Vagina (tissue), 2 donors: ENCODE data around the gene FASTK.

ENCODE experiments used
- POLR2A ChIP-seq, 2 donors: fragments of 450-650 bp; IDR thresholded peaks; one replicate each; pipeline ENCODE4 v1.6.1; 2017; ENCODE audit warnings: antibody characterized with exemption in 2 of 2, mild to moderate bottlenecking in 2 of 2, moderate library complexity in 2 of 2
- POLR2AphosphoS5 ChIP-seq, 2 donors: sonication (generic); formaldehyde crosslinking; IDR thresholded peaks; one replicate each; pipeline ENCODE4 v1.9.0; 2017; ENCODE audit warnings: antibody characterized with exemption in 2 of 2, mild to moderate bottlenecking in 2 of 2, low read depth in 1 of 2; ENCODE audit not compliant: insufficient read depth in 1 of 2
- TF ChIP-seq, protein P1 (sequence below), 3 experiments: fragments of 450-650 bp in 2 of 3; fragments of 200-600 bp in 1 of 3; sonication (generic) in 1 of 3; IDR thresholded peaks; one replicate each; pipeline ENCODE4 v1.5.1; 2017 to 2019; ENCODE audit warnings: antibody characterized with exemption in 3 of 3, mild to moderate bottlenecking in 2 of 3, moderate library complexity in 2 of 3

DNA sequence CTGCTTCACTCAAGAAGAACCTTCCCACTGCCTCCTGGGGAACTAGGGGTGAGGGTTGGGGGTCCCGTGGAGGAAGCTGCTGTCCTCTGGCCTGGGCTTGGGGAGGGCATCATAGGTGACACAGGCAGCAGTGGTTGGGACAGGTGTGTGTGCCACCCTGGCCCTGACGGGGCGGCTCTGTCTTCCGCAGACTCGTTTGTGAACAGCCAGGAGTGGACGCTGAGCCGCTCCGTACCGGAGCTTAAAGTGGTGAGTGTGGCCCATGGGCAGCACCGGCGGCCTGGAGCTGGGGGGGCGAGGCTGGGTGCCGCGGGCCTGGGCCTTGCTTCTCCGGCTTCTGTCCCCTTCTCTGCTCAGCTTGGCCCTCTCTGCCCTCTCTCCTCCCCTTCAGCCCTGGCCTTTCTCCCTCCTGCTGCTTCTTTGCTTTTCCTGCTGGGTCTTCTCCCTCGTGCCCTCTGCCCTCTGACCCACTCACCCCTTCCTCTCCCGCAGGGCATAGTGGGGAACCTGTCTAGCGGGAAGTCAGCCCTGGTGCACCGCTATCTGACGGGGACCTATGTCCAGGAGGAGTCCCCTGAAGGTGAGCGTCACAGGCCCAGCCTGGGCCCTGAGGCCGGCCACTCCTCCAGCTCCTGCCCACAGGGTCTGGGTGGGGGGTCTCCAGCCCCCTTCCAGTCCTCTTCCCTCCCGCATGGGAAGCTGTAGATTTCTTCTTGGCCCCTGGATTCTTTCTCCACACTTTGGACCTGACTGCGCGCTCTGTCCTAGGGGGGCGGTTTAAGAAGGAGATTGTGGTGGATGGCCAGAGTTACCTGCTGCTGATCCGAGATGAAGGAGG is 36.2 kb upstream of the FASTK start:
- no peak for TF ChIP-seq POLR2A (IDR thresholded peaks at IDR 0.05)
- TF ChIP-seq, protein P1, sequence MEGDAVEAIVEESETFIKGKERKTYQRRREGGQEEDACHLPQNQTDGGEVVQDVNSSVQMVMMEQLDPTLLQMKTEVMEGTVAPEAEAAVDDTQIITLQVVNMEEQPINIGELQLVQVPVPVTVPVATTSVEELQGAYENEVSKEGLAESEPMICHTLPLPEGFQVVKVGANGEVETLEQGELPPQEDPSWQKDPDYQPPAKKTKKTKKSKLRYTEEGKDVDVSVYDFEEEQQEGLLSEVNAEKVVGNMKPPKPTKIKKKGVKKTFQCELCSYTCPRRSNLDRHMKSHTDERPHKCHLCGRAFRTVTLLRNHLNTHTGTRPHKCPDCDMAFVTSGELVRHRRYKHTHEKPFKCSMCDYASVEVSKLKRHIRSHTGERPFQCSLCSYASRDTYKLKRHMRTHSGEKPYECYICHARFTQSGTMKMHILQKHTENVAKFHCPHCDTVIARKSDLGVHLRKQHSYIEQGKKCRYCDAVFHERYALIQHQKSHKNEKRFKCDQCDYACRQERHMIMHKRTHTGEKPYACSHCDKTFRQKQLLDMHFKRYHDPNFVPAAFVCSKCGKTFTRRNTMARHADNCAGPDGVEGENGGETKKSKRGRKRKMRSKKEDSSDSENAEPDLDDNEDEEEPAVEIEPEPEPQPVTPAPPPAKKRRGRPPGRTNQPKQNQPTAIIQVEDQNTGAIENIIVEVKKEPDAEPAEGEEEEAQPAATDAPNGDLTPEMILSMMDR (IDR thresholded peaks at IDR 0.05): no peak
- no peak for TF ChIP-seq POLR2AphosphoS5 (IDR thresholded peaks at IDR 0.05; ENCODE audit: insufficient read depth in 1 of 2, low read depth in 1 of 2)
